GM19438 (cell line): ENCODE results near the gene TNIK.

Experiments used
- ATAC-seq: cut with Tn5 transposase; IDR thresholded peaks from one replicate; pipeline ENCODE4 v1.9.1; 2021; ENCODE audit warnings: low read depth; ENCODE audit not compliant: unreplicated experiment

TNIK gene

DNA sequence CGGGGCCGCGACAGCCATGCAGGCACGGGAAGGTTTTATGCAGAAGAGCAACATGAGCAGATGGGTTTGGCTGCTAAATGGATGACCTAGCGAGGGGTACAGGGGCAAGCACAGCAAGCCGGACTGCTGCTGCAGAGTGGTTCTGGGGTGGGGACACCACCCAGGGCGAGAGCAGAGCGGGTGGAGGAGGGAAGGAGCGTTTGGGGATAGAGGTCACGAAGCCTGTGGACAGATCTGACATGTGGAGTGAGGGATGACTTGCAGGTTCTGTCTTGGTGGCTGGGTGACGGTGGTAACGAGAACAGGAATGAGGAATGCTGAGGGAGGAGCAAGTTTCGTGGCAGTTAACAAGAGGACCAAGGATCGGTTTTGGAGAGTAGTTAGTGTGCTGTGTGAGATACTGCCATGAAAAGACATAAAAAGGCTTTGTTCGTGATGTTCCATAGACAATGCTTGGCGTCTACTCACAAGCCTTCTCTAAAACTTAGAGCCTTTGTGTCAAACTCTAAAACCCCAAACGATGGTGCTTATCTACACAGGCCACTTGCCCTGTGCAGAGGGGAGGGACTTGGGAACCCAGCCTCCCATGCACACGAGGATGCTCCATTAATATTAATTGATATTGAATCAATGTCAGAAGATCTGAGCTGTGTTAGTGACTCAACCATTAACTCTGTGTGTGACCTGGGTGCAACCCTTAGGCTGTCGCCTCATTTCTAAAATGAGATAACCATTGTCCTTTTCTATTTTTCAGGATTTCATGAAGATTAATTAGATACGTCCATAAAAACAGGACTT lies 301.0 kb downstream of the TNIK start:
- no peak for ATAC-seq

DNA sequence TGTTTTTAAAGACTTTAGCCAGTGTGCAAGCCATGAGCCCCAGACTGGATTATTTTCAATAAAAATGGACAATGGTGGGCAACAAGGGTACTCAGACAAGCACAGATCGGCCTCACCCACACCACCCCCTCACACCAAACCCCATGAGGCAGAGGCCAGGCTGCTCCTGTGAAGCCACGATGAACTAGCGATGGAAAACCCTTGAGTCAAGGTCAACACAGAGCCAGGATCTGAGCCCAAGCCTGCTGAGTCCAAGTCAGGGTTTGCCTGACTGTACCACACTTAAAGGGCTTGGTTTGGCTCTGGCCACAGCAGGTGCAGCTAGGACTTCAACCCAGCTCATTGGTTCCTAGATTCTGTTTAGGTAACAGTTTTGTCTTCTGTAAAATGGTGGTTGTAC lies 302.2 kb downstream of the TNIK start:
- ATAC-seq: no peak

DNA sequence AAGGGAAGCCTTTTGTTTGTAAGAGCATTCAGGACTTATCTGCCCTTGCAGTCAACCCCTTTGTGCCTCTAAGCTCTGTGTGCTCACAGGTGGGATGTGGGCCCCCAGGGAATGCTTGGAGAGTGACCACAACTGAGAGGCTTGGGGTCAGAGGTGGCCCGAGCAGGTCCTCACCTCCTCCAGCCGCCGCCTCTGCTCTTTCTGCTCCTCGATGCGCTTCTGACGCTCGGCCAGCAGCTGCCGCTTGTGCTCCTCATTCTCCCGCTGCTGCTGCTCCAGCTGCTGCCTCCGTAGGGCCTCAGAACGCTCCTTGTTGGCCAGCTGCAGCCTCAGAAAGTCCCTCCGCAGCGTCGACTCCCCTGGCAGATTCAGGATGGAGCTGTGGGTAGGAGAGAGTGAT lies 302.9 kb downstream of the TNIK start:
- no peak for ATAC-seq

DNA sequence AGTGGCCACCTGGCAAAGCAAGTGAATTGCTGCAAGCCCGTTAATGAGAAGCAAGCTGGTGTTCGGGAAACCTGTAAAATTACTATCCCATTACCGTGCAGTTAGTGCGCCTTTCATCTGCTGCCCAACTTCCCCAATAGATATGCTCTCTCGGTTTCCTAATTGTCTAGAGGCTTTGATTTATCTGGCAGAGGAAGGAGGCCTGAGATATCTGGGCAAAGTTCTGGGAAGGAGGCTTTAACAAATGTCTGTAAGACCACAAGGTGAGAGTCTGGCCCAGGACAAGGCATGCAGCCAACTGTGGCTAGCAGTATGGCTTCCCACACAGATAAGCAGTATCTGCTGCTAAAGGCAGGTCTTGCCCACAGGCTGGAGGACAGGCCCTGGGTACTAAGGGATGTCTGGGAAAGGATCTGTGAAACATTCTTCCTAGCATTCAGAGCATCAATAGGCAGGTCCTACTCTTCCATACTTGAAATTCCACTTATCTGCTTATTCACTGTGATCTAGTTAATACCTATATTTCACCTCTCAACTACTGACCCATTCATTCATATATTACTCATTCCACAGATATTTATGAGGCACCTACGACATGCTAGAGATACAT lies 303.7 kb downstream of the TNIK start:
- ATAC-seq: no peak

DNA sequence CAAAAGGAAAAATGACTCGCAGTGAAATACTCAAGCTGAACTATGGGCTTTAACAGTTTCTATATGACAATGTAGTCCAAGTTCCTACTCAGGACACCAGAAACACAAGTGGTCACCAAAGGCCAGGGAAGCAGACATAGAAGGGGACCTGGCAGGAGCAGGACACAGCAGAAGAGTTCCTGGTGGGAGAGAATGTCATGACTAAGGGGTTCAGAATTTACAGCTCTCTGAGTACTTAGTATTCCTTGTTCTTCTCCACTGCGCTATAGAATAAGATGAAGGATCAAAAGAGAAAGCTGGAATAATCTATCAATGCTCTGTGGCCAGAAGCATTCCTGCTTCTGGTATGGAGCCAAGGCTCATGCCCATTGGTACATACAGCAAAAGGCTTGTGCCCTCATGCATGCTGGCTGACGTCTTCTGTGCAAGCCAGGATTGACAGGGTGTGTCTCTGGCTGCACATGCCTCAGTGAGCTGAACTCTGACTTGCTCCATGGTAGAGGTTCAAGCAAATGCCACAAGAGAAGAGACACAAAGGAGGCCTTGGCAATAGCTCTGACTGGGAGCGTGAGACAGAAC lies 305.0 kb downstream of the TNIK start:
- ATAC-seq: no peak

DNA sequence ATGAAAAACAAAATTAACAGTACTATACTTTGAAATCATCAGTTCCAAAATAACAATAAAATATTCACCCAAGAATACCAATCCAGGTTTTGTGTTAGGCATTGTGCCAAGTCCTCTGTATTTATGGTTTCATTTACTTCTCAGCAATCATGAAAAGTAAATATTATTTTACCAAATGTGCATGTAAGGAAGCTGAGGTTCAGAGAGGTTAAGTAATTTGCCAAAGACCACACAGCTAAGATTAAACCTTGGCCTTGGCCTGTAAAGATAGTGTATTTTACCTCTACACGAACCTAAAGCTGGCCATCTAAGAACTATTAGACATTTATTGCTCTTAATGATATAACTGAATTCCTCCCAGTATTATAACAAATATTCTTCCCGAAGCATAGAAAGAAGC lies 309.3 kb downstream of the TNIK start:
- ATAC-seq: no peak

DNA sequence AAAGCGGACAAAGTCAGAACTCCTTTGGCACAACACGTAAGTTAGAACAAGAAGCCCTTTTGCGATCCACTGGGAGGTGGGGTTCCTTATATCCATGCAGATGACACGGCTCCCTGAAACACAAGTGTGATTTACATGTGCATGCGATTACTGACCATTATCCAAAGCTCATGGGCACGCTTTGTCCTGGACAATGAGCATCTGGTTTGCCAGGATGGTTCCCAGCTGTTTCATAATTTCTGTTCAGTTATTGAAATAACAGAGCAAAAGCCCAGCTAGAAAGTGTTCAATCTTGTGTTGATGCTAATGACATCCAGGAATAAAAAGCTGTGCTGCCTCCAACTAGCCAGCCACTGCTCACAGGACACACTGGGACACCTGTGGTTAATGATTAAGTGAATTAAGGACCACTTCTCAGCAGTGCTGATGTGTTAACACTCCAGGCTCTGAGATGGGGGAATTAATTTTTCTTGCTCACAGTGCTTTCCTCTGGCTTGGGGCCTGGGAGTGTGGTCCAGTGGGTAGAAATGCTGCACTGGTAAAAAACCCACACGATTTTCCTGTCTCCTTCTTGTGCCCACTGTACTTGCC lies 310.6 kb downstream of the TNIK start:
- ATAC-seq: no peak

DNA sequence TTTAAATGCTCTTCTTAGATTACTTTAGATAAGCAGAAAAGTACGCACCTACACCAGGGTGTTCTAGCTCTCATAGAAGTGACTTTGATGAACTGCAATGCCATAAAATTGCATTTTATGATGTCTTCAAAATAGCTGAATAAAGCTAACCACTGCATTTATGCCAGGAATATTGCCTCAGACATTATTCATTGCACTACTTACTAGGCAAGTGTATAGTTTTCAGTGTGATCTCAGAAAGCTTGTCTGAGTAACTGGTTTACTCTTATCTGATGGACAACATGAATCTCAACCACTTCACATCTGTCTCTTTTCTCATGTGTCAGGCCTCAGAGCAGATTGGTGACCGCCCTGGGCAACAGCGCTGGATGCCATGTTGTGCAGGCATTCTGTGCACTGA lies 314.4 kb downstream of the TNIK start:
- no peak for ATAC-seq

DNA sequence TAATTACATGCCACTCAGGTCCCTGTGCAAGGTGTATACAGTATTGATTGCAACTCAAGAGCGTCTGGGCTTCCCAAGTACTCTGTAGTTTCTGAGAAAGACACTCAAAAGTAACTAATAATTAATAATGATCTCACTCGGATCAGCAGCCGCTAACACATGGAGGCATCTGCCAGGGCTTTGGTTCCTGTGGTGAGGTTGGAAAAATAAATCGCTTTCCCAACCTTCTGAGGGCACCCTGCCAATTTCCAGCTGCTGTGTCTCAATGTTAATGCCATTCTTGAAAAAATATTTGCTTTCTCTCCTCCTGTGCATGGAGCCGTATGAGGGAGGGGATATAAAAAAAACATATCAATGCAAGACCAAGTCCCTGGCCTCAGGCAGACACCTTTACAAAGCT lies 317.2 kb downstream of the TNIK start:
- ATAC-seq: no peak

DNA sequence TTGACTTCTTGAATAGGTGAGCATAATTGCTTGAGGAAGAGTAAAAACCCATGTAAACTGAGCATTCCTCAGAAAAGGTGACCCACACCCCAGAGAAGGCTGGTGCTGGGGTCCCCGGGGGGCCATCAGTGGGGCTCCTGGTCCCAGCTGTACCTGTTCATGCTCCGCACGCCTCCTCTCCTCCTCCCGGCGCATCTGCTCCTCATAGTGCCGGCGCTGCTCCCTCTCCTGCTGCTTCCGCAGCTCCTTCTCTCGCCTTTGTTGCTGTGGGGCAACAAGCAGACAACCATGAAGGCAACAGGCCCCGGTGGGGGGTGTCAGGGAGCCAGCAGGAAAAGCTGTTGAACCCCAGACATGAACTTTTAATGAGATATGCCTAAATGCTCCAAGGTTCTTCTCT lies 320.0 kb downstream of the TNIK start:
- no peak for ATAC-seq

DNA sequence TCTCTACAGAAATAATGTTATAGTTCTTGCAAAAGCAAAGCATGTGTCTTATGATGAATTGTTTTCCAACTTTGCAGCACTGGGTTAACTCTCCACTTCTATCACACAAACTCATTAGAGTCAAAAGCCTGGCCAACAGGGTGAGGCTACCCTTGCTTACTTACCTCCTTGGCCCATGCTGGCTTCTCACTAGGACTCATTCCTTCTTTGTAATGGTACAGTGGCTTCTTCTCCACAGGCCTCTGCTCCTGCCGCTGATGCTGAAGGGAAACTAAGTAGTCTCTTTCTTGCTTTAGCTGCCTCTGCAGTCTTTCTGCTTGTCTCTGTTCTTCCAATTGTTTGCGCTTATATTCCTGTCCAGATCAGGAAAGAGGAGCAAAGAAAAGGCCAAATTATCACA lies 322.2 kb downstream of the TNIK start:
- no peak for ATAC-seq

DNA sequence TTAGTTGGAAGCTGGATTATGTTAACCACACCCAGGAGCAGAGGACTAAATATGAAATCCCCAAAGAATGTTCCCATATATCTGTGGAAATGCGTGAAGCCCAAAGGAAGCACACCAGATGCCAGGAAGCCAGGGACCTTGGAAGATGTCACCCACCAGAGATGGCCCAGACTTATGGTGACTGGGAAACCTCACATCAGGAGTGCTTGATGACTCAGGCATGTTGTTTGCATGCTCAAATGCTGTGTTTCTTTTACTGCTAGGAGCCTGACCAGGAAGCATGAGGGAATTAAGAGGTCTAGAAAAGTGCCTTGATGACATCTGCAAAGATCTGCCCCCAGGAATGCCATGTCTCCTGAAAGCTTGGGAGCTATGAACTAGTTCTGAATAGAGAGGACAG lies 324.7 kb downstream of the TNIK start:
- ATAC-seq: no peak

DNA sequence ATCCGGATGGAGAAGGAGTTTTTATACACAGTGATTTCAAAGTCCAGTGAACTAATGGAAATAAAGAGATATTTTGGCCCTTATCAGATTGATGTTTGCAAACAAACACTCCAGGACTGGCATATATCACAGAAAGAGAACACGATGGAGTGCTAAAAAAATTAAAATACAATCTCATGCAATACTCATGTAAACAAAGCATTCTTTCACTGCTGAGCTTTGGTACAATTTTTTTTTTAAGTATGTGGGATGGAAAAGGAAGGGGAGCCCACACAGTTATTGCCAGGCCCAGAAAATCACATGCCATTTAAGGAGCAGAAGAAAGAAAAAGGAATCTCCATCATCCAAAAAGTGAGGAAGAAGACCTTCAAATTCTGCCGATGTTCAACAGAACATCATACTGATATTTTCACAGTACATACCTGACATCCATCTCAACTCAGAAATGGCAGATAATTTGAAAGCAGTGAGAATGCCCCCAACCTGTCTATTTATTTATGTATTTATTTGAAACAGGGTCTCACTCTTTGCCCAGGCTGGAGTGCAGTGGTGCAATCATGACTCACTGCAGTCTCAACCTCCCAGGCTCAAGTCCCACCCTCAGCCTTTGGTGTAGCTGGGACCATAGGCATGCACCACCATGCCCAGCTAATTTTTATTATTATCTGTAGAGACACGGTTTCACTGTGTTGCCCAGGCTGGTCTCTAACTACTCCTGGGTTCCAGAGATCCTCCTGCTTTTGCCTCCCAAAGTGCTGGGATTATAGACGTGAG lies 326.2 kb downstream of the TNIK start:
- no peak for ATAC-seq

DNA sequence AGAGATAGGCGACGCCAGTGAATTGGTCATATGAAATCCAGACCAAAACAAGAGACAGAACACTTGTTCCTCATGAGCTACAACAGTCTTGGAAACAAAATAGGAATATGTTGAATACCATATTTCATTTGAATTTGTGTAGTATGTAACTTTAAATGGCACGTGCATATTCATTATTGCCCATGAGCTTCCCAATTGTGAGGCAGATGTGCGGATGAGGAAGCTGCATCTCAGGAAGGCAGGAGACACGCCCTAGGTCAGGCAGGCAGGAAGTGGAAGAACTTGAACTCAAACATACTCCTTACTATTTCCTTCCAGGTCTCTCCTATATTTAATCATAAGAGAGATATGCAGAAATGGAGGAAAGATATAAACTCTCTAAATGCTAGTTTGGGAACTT lies 326.9 kb downstream of the TNIK start:
- no peak for ATAC-seq

DNA sequence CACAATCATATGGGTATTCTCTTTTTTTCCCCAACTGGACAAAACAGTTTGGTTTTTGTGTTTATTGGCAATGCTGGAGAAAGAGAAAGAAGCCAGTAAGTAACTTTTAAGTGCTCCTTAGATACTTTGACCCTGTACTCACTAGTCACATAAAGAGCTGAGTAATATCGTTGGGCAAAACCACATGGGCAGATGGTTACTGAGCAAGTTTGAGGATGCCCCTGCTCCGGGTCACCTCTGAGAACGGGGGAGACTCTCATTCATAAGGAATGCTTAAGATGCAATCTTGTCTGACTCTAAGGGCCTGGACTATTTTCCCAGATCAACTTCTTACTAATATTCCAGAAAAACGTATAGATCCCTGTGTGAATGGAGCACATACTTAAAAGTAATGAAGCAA lies 327.3 kb downstream of the TNIK start:
- ATAC-seq: no peak

DNA sequence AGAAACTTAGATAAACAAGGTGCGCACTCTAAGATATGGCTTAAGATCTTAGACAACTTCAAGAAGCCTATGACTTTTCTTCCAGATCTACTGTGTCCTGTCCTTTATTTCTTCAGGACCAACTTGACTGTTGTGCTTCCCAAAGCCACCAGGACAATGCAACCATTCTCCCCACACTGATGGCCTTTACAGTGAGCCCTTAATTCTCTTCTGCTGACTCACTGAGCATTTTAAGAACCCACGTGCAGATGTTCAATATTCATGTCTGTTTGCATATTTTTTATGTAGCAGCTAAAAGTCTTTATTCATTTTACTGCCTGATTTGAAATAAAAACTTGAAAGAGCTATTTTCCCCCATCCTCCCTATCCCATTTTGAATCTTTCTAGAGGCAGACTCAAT lies 330.4 kb downstream of the TNIK start:
- no peak for ATAC-seq

DNA sequence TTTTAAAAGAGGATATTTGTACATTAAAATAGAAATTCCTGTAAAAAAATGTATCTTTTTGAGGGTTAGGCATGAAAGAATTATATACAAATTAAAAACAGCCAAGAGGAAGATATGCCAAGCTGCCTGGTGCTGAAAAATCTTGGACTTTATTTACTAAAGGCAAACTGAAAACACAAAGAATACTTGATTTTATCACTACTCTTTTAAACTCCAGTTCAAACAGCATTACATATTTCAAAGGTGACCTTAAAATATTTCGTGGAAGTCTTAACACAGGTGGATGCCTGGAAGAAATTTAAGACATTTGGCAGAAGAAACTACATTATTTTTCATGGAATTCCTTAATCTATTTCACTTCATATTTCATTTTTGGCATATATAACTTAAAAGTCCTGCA lies 332.6 kb downstream of the TNIK start:
- ATAC-seq: no peak

DNA sequence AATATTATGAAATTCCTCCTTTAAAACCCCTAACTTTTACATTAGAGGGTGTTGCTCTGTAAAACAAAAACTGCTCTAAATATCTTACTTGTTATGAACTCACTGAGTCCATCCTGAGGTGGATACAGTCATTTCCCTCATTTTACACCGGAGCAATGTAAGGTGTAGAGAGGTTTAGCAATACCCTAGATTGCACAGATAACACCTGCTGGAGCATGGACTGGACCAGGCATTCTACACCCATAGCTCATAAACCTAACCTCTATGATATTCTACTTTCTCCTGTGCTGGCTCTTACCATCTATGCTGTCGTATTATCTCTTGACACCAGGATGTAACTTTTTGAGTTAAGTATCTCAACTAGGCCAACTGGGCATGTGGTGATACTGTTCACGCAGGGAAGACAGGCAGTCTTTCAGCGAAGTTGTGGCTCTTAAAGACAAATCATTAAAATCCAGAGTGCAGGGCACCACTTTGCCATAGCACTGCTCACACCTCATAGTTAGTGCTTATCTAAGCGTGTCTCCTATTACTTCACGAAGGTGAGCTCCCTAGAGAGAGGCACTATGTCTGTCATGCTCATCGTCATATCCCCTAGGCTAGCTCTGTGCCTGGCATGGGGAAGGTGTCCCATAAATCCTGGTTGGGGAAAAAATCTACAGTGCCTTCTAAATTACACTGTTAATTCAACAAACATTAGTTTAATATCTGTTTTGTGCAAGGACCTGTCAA lies 333.6 kb downstream of the TNIK start:
- no peak for ATAC-seq

DNA sequence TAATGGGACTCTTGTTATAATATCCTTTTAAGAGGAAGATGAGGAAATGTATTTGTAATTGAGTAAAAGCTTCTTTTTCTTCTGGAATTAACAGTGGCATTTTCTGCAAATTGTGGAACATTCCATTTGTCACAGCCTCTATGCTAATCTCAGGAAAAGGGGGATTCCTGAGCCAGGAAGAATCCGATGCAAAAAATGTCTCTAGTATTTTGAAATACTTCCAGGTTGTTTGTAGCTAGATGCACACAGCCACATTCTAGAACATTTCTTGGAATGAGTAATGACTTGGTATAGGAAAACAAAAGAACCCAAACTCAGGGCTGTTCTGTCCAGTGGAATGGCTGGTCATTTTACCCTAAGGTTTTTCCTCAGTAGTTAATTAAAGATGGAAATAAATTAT lies 335.2 kb downstream of the TNIK start:
- ATAC-seq: no peak

DNA sequence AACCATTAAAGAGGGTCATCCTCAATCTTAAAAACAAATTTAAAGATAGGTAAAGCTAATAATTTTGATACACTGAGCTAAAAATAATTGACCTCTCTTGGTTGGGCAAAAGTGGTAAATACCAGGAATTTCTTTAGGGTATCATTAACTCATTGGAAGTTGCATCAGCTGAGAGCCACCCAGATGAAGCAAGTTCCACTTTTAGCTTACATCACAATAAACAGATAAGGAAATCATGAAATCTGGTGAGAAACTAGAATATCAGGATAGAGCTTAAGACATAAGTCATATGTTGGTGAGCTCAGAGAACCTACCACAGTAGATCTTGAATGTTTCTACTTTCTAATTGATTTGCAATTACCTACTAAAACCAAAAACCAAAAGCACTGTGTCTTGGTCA lies 336.3 kb downstream of the TNIK start:
- no peak for ATAC-seq
